Transverse colon (tissue), 4 donors: ENCODE data around the gene COL4A1.

ENCODE experiments used
- CTCF ChIP-seq, 5 experiments: fragments of 200-600 bp in 3 of 5; fragments of 450-650 bp in 2 of 5; sonication (generic) in 3 of 5; IDR thresholded peaks; 1 replicate in 2 of 5; 2 replicates in 3 of 5; pipeline ENCODE4 v1.5.1; 2016 to 2017; ENCODE audit warnings: antibody characterized with exemption in 5 of 5, inconsistent platforms in 3 of 5, mild to moderate bottlenecking in 2 of 5, moderate library complexity in 1 of 5
- POLR2A ChIP-seq: fragments of 450-650 bp; IDR thresholded peaks from one replicate; pipeline ENCODE4 v1.6.1; 2016; ENCODE audit warnings: antibody characterized with exemption, mild to moderate bottlenecking, moderate library complexity
- POLR2AphosphoS5 ChIP-seq, 3 donors: sonication (generic); formaldehyde crosslinking; IDR thresholded peaks; one replicate each; pipeline ENCODE4 v1.6.1; 2016; ENCODE audit warnings: antibody characterized with exemption in 3 of 3

GRCh38 chr13:110233951-110234280 is 73.0 kb downstream of the COL4A1 start:
- no peak for TF ChIP-seq POLR2A
- no peak for TF ChIP-seq CTCF (IDR thresholded peaks at IDR 0.05)
- TF ChIP-seq POLR2AphosphoS5 (IDR thresholded peaks at IDR 0.05) = no peak
